ENCODE measurements around the gene TADA2B.

Gene TADA2B

GRCh38 chr4:7050481-7051143, 7.4 kb downstream of the TADA2B start:
- POLR2A ChIA-PET (ENCODE audit: low non-redundant PET), result no interaction called here

GRCh38 chr4:7051144-7051495, 7.9 kb downstream of the TADA2B start:
- no peak for DNase-seq (ENCODE audit: low spot score)
- POLR2A ChIA-PET (ENCODE audit: low non-redundant PET), result no interaction called here
- CTCF ChIA-PET, result interaction anchor here (0.6 kb wide), 1 partner anchor 20 kb away, joined by 3 read pairs; no protein-coding TSS in a partner anchor
- H3K27ac ChIP-seq, result no peak overlapping the region
- TF ChIP-seq CTCF (conservative IDR thresholded peaks at IDR 0.05; ENCODE audit: low read depth), result no peak

More at GRCh38 chr4:7050481-7051143, 7.4 kb downstream of the TADA2B start:
- no peak for TF ChIP-seq CTCF (conservative IDR thresholded peaks at IDR 0.05; ENCODE audit: low read depth)
- DNase-seq (ENCODE audit: low spot score), result no peak
- H3K27ac ChIP-seq, result no peak overlapping the region
- CTCF ChIA-PET, result interaction anchor here (0.6 kb wide), 1 partner anchor 20 kb away, joined by 3 read pairs; no protein-coding TSS in a partner anchor

- ChIA-PET CTCF (no interaction called here), POLR2A (ENCODE audit: low non-redundant PET) (no interaction called here)
- no peak for TF ChIP-seq CTCF (conservative IDR thresholded peaks at IDR 0.05; ENCODE audit: low read depth)
- 0 out of 2 replicates have a peak overlapping the region, but pooled peaks have one; percentile 34 for H3K27ac ChIP-seq
- DNase-seq (ENCODE audit: low spot score), result no peak
Measured at GRCh38 chr4:7051905-7052304, 8.7 kb downstream of the TADA2B start.

GRCh38 chr4:7052313-7052712, 9.1 kb downstream of the TADA2B start:
- ChIA-PET CTCF (no interaction called here), POLR2A (ENCODE audit: low non-redundant PET) (no interaction called here)
- no peak for TF ChIP-seq CTCF (conservative IDR thresholded peaks at IDR 0.05; ENCODE audit: low read depth)
- H3K27ac ChIP-seq, result peak overlapping the region; percentile 34; the same call in 1 of the 2 replicates
- no peak for DNase-seq (ENCODE audit: low spot score)

- H3K27ac ChIP-seq, result peak overlapping the region; percentile 34; the same call in 1 of the 2 replicates
- DNase-seq (ENCODE audit: low spot score), result no peak
- CTCF ChIA-PET, result no interaction called here
- no peak for TF ChIP-seq CTCF (conservative IDR thresholded peaks at IDR 0.05; ENCODE audit: low read depth)
- POLR2A ChIA-PET (ENCODE audit: low non-redundant PET), result interaction anchor here (0.5 kb wide), 1 partner anchor 16 kb away, joined by 3 read pairs; no protein-coding TSS in a partner anchor
Measured at GRCh38 chr4:7052923-7053715, 9.9 kb downstream of the TADA2B start.

- POLR2A ChIA-PET (ENCODE audit: low non-redundant PET), result no interaction called here
- CTCF ChIA-PET, result interaction anchor here (0.7 kb wide), 1 partner anchor 21 kb away, joined by 4 read pairs; no protein-coding TSS in a partner anchor
- H3K27ac ChIP-seq, result 0 out of 2 replicates have a peak overlapping the region, but pooled peaks have one; percentile 8
- TF ChIP-seq CTCF (conservative IDR thresholded peaks at IDR 0.05; ENCODE audit: low read depth), result no peak
- DNase-seq (ENCODE audit: low spot score), result no peak
Measured at GRCh38 chr4:7054106-7054880, 11.1 kb downstream of the TADA2B start.

Measured in RWPE1 (cell line).